GM18951 (cell line): ENCODE data around the gene CASK.

Source experiments
- POLR2A ChIP-seq: IDR thresholded peaks from 4 replicates; pipeline ENCODE4 v1.6.1; 2011; ENCODE audit warnings: mild to moderate bottlenecking; ENCODE audit not compliant: insufficient read length, insufficient read depth; ENCODE audit errors: extremely low read depth
- in situ Hi-C: fragments of 300-500 bp; cut with MboI; formaldehyde crosslinking; loops from one replicate; pipeline ENCODE4 v1.12.0; 2022; ENCODE audit warnings: low sequenced_read_pairs, mixed read lengths, inconsistent platforms; ENCODE audit not compliant: unreplicated experiment

The CASK gene

GRCh38 chrX:41553688-41554087, 369.7 kb downstream of the CASK start:
- TF ChIP-seq POLR2A = no peak

GRCh38 chrX:41548411-41548810, 374.9 kb downstream of the CASK start:
- in situ Hi-C loops = no loop called here
- no peak for TF ChIP-seq POLR2A

More at GRCh38 chrX:41553688-41554087, 369.7 kb downstream of the CASK start:
- in situ Hi-C loops = loop anchor here (25.0 kb wide), 1 partner anchor 184 kb away; no protein-coding TSS in a partner anchor

- in situ Hi-C loops = no loop called here
- no peak for TF ChIP-seq POLR2A
Measured at GRCh38 chrX:41543668-41544067, 379.7 kb downstream of the CASK start.

DNA sequence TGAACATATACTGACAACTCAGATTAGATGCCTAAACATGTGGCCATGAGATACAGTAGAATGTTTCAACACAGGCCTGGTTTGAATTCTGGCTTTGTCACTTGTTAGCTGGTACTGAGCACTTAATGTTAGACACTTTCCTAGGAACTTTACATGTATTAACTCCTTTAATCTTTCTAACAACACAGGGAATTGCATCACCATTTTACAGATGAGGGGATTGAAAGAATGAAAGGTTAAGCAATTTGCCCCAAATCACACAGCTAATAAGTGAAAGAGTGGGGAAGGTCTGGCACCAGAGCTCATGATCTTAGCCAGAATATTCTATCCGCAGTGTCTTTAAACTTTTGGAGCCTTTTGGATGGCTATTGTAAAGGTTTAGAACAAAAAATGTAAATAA, 380.3 kb downstream of the CASK start:
- in situ Hi-C loops = no loop called here
- TF ChIP-seq POLR2A = no peak

GRCh38 chrX:41542536-41542935, 380.8 kb downstream of the CASK start:
- in situ Hi-C loops = no loop called here
- no peak for TF ChIP-seq POLR2A

- TF ChIP-seq POLR2A = no peak
- in situ Hi-C loops = no loop called here
Measured at GRCh38 chrX:41542135-41542534, 381.2 kb downstream of the CASK start.

GRCh38 chrX:41541386-41541785, 382.0 kb downstream of the CASK start:
- no peak for TF ChIP-seq POLR2A
- in situ Hi-C loops = no loop called here

DNA sequence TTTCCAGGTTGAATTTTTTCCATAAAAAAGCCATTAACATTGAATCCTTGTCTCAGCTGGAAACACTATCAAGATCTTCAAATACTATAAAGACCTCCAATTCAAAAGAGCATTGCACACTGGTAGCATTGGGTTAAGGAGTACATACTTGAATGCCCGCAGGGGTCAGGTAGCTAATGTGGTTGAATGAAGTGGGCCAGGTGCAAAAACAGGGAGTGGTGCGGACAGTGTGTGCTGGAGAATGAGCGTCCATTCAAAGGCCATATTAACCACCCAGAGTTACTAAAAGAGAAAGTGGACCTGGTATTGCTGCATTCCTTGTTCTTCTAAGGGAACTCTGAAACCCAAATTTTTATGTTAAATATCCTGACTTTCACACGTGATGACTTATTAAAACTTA, 384.6 kb downstream of the CASK start:
- in situ Hi-C loops = no loop called here
- no peak for TF ChIP-seq POLR2A

GRCh38 chrX:41530085-41530484, 393.3 kb downstream of the CASK start:
- TF ChIP-seq POLR2A = no peak
- in situ Hi-C loops = no loop called here

GRCh38 chrX:41529221-41529620, 394.1 kb downstream of the CASK start:
- in situ Hi-C loops = no loop called here
- no peak for TF ChIP-seq POLR2A

GRCh38 chrX:41528784-41529183, 394.6 kb downstream of the CASK start:
- TF ChIP-seq POLR2A = no peak
- in situ Hi-C loops = no loop called here

DNA sequence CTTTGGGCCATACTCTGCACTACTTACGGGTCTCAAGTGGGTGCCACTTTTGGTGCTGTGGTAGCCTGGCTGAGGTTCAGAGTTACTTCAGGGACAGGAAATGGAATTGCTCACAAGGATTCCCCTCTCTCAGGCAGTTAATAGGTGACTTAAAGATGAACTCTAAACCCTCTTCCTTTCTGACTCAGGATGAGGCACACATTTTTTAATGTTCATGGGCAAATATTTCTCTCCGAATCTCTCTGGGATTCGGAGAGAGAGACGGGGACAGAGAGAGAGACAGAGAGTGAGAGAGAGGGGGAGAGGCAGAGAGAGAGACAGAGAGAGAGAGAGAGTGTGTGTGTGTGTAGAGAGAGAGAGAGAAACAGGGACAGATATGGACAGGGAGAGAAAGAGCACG, 396.4 kb downstream of the CASK start:
- no peak for TF ChIP-seq POLR2A
- in situ Hi-C loops = no loop called here

GRCh38 chrX:41526271-41526670, 397.1 kb downstream of the CASK start:
- in situ Hi-C loops = no loop called here
- no peak for TF ChIP-seq POLR2A

DNA sequence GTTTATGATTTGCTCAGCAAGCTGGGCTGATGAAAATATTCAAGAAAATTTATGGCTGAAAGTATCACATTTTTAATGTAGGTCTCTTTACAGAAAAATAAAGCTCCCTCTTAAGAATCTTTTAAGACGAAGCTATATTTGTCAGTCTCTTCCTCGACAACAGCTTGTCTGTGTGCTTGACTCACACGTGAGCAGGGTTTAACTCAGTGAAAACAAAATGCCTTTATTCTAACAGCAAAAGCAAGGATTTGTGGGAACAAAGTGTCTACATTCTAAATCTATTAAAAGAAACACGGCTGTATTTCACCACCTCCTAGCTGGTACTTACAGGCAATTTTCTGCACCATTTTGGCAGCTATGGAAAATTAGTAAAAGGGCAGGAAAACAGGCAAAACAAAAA, 400.7 kb downstream of the CASK start:
- TF ChIP-seq POLR2A = no peak
- in situ Hi-C loops = no loop called here

- in situ Hi-C loops = no loop called here
- TF ChIP-seq POLR2A = no peak
Measured at GRCh38 chrX:41522081-41522480, 401.3 kb downstream of the CASK start.
